HG02642 (cell line): ENCODE data around the gene CROCC2.

Experiments
- ATAC-seq: cut with Tn5 transposase; IDR thresholded peaks from one replicate; pipeline ENCODE4 v1.9.1; 2021; ENCODE audit warnings: mild to moderate bottlenecking; ENCODE audit not compliant: unreplicated experiment, poor library complexity

CROCC2 gene

GRCh38 chr2:240994171-240994896 is 88.2 kb downstream of the CROCC2 start:
- ATAC-seq: no peak

GRCh38 chr2:240995041-240996021 is 89.2 kb downstream of the CROCC2 start:
- ATAC-seq: no peak

- ATAC-seq: no peak
Observed at GRCh38 chr2:240996161-240996833, 90.2 kb downstream of the CROCC2 start.

- ATAC-seq: no peak
Observed at GRCh38 chr2:240996834-240997140, 90.7 kb downstream of the CROCC2 start.

GRCh38 chr2:240997141-240997855 is 91.2 kb downstream of the CROCC2 start:
- no peak for ATAC-seq

GRCh38 chr2:240997856-240998705 is 91.9 kb downstream of the CROCC2 start, which contains the start of gene SNED1:
Gene SNED1, plus strand, starts transcription at chr2:240998618. Its CDS starts 220 bp downstream, at chr2:240998838.
- no peak for ATAC-seq

GRCh38 chr2:240998706-240998994 is 92.5 kb downstream of the CROCC2 start:
- ATAC-seq: no peak

GRCh38 chr2:240998995-240999791 is 93.1 kb downstream of the CROCC2 start:
- no peak for ATAC-seq

- no peak for ATAC-seq
Observed at GRCh38 chr2:240999873-241000541, 93.9 kb downstream of the CROCC2 start.

GRCh38 chr2:241000831-241001321 is 94.7 kb downstream of the CROCC2 start:
- ATAC-seq: no peak

GRCh38 chr2:241001413-241002274 is 95.5 kb downstream of the CROCC2 start:
- no peak for ATAC-seq

- ATAC-seq: no peak
Observed at GRCh38 chr2:241002275-241003046, 96.3 kb downstream of the CROCC2 start.

GRCh38 chr2:241003047-241003360 is 96.9 kb downstream of the CROCC2 start:
- no peak for ATAC-seq

- no peak for ATAC-seq
Observed at GRCh38 chr2:241003369-241003768, 97.2 kb downstream of the CROCC2 start.

- ATAC-seq: no peak
Observed at GRCh38 chr2:241003830-241004564, 97.9 kb downstream of the CROCC2 start.

GRCh38 chr2:241005569-241005968 is 99.4 kb downstream of the CROCC2 start:
- ATAC-seq: no peak
